HEK293 (cell line): ENCODE measurements around the gene IRF8.

Source experiments
- CTCF ChIP-seq: fragments of 450-650 bp; formaldehyde crosslinking; IDR thresholded peaks from 2 replicates; pipeline ENCODE4 v1.5.1; 2016; ENCODE audit warnings: missing biosample characterization, missing genetic modification characterization
- PATZ1 ChIP-seq: fragments of 450-650 bp; formaldehyde crosslinking; IDR thresholded peaks from 2 replicates; pipeline ENCODE4 v1.5.1; 2016; ENCODE audit warnings: missing biosample characterization, missing genetic modification characterization
- PRDM2 ChIP-seq: fragments of 450-650 bp; formaldehyde crosslinking; IDR thresholded peaks from 2 replicates; pipeline ENCODE4 v1.5.1; 2016; ENCODE audit warnings: missing biosample characterization, missing genetic modification characterization, borderline replicate concordance
- ZFP37 ChIP-seq: fragments of 450-650 bp; formaldehyde crosslinking; IDR thresholded peaks from 2 replicates; pipeline ENCODE4 v1.5.1; 2016; ENCODE audit warnings: missing biosample characterization, missing genetic modification characterization
- ZNF175 ChIP-seq: fragments of 450-650 bp; formaldehyde crosslinking; IDR thresholded peaks from 2 replicates; pipeline ENCODE4 v1.5.1; 2016; ENCODE audit warnings: missing biosample characterization, missing genetic modification characterization
- ZNF184 ChIP-seq: fragments of 450-650 bp; IDR thresholded peaks from 2 replicates; pipeline ENCODE4 v1.5.1; 2018; ENCODE audit warnings: missing biosample characterization, mild to moderate bottlenecking, missing genetic modification characterization
- ZNF48 ChIP-seq: fragments of 450-650 bp; formaldehyde crosslinking; IDR thresholded peaks from 2 replicates; pipeline ENCODE4 v1.5.1; 2016; ENCODE audit warnings: missing biosample characterization, missing genetic modification characterization
- ZNF707 ChIP-seq: fragments of 450-650 bp; formaldehyde crosslinking; IDR thresholded peaks from 2 replicates; pipeline ENCODE4 v1.5.1; 2016; ENCODE audit warnings: missing biosample characterization, missing genetic modification characterization

GRCh38 chr16:85965125-85965524 lies 66.2 kb downstream of the IRF8 start:
- TF ChIP-seq ZFP37 (tag by site-specific recombination) = no peak
- no peak for TF ChIP-seq ZNF184 (tag by site-specific recombination)
- TF ChIP-seq ZNF175 (tag by site-specific recombination) = no peak
- TF ChIP-seq ZNF48 (tag by site-specific recombination) = no peak
- no peak for TF ChIP-seq CTCF (tag by site-specific recombination)
- no peak for TF ChIP-seq PRDM2
- no peak for TF ChIP-seq ZNF707 (tag by site-specific recombination)
- no peak for TF ChIP-seq PATZ1
